Activated CD4-positive, alpha-beta T cell treated with anti-CD3 and anti-CD28 coated beads for 1 hour (primary cell): ENCODE measurements around the gene PFKFB4.

Experiments
- DNase-seq: peaks from one replicate; pipeline ENCODE4 v3.0.0-alpha.2; 2020

The PFKFB4 gene

DNA sequence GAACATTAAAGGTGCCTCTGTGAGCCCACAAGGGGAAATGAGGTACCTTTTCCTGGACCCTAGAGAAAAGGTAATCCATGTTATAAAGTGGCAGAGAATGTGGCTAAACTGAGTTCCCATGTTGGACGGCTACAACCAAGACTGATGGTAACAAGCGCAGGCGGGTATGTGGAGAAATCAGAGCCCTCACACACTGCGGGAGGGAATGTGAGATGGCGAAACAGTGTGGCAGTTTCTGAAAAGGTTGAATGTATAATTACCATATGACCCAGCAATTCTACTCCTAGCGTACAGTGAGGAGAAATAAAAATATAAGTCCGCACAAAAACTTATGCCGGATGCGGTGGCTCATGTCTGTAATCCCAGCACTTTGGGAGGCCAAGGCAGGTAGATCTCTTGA, 28.6 kb downstream of the PFKFB4 start:
- no peak for DNase-seq

DNA sequence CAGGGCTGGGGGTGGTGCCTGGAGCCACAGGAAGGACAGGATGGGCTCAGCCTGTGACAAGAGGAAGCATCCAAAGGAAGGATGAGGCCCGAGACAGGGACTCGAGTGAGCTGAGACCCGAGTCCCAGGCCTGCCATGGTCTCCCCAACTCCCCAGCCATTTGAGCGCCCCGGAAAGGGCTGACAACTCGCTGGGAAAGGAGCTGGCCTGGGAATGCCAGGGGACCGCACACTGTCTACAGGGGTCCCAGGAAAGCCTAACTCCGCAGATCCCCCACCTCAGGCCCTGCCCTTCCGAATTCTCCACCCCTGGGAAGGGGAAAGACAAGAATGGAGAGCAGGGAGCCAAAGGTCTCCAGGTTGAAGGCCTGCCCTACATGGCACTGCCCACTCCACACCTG, 31.6 kb downstream of the PFKFB4 start:
- no peak for DNase-seq

- DNase-seq, result no peak
Measured at GRCh38 chr3:48521635-48522034, 35.0 kb downstream of the PFKFB4 start.

DNA sequence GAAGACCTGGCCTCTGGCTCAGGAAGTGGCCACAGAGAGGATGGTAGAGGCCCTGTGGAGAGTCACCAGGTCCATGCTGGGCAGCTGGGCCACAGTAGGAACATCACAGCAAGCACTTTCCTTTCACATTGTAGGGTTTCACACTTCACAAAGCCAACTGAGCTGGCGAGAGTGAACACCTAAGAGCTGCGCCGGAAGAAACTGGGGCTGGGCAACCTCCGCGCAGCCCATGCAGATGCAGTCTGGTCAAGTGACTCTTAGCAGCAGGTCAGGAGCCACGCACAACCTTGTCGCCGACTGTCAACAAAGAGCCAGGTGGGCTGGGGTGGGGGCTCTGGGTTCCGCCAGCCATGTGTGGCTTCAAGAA, 37.3 kb downstream of the PFKFB4 start:
- no peak for DNase-seq

DNA sequence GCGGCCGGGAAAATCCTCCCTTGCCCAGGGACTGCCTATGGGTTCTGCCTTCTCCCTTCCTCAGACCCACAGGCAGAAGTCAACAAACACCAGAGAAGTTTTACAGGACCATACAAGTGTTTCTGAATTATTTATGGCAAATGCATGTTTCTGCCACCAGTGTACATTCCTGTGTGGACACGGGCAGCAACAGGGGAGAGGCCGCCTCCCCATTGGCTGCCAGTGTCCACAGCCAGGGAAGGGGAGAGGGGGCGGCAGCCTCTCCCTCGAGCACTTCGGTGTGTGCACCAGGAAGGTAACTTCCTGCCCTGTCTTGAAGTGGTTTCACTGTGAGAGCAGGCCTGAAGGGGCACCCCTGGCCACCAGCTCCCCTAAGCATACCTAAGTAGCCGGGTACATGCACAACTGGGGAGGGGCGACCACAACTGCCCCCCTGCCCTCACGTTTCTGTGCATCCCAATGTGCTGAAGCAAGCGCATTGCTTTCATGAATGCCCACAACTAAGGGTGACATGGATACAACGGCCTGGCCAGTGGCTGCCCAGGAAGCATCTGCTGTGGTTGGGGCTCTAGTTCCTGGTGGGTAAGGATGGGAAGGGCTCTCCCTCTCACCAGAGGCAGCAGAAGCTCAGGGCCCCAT, 37.8 kb downstream of the PFKFB4 start:
- DNase-seq, result no peak

DNA sequence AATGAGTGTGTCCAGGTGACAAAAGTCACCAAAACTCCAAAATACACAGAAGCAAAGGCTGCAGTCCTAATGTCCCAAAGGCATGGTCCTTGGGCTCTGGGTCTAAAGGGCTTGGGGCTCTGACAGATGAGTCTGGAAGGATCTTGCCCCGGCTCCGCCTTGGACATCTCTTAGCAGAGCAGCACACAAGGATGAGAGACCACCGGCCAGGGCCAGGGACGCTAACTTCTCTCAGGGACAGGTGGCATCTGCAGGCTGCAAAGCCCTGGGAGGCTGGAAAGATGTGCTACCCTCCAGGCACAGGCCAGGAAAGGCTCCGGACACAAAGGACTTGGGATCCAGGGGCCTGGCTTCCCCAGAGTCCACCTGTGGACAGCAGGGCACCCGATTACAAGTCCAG, 38.5 kb downstream of the PFKFB4 start:
- no peak for DNase-seq

- no peak for DNase-seq
Measured at GRCh38 chr3:48516571-48516970, 40.0 kb downstream of the PFKFB4 start.

- no peak for DNase-seq
Measured at GRCh38 chr3:48514431-48515227, 42.0 kb downstream of the PFKFB4 start.

DNA sequence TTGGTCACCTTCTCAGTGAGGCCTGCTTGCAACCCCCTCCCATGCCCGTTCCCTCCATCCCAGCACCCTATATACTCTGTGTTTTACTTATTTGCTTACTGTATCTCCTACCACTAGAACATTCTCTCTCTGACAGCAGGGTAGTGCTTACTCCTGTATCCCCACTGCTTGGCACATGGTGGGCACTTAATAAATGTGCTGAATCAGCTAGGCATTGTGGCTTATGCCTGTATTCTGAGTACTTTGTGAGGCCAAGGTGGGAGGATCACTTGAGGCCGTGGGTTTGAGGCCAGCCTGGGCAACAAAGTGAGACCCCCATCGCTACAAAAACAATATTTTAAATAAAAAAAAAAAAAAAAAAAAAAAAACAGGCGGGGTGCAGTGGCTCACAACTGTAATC, 45.1 kb downstream of the PFKFB4 start:
- no peak for DNase-seq

- peak; percentile 72 for DNase-seq
Measured at GRCh38 chr3:48507256-48508061, 49.1 kb downstream of the PFKFB4 start.

GRCh38 chr3:48505968-48506504, 50.6 kb downstream of the PFKFB4 start:
- DNase-seq, result no peak

DNA sequence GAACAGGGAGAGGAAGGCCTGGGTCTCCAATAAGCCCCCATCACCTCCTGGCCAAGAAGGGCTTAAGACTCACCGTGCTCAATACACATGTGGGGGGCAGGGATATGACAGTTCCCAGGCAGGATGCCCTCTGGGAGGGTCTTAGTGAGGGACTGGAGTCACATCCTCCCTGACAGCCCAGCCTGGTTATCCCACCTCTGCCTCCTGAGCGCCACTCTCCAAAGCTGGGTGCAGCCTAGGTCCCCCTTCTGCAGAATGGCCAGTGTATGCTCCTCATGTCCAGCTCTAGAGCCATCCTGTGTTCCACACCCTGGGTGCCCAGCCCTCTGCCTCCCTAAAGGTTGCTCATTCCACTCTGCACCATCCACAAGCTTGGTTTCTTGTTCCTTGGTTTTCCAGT, 51.5 kb downstream of the PFKFB4 start:
- DNase-seq, result no peak

GRCh38 chr3:48504051-48504946, 52.3 kb downstream of the PFKFB4 start, which contains the start of gene SHISA5:
Gene SHISA5, minus strand, starts transcription at chr3:48504174. Its CDS starts 80 bp downstream, at chr3:48504094.
- DNase-seq, result peak; percentile 34

DNA sequence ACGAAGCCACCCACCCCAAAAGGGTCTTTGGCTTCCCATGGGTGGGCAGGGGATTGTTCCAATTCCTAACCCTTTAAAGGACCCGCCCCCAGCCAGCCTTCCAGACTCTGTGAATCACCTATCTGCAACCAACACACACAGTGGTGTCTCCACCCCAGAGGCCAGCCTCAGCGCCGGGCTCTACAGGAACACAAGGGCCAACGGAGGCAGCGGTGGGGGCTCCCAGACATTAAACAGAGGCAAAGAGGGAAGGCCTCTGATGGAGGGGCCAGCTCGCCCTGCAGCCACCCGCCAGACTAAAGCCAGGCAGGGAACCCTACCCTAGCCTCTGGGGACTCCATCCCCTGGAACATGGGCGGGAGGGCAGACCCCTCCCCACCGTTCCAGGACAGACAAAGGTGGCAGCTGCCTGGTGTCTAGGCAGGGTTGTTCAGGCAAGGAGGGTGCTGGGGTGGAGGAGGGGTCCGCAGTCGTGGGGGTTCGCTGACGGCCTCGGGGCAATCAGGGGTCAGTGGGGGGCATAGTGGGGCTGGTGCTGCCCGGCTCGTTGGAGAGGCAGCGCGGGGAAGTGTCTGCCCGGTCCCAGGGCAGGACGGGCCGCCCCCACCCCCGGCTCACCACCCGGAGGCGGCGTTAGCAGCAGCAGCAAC, 53.1 kb downstream of the PFKFB4 start:
- DNase-seq, result no peak

- DNase-seq, result no peak
Measured at GRCh38 chr3:48502728-48503168, 53.9 kb downstream of the PFKFB4 start.

GRCh38 chr3:48502121-48502520, 54.5 kb downstream of the PFKFB4 start:
- DNase-seq, result no peak

GRCh38 chr3:48501196-48501595, 55.4 kb downstream of the PFKFB4 start:
- DNase-seq, result no peak

- DNase-seq, result no peak
Measured at GRCh38 chr3:48500656-48501055, 55.9 kb downstream of the PFKFB4 start.

DNA sequence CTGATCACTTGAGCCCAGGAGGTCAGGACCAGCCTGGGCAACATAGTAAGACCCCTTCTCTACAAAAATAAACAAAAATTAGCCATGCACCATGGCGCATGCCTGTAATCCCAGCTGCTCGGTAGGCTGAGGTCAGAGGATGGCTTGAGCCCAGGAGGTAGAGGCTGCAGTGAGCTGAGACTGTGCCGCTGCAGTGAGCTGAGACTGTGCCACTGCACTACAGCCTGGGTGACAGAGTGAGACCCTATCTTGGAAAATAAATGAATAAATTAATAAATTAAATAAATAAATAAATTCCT, 63.5 kb downstream of the PFKFB4 start:
- no peak for DNase-seq

GRCh38 chr3:48492461-48493202, 64.0 kb downstream of the PFKFB4 start:
- no peak for DNase-seq

DNA sequence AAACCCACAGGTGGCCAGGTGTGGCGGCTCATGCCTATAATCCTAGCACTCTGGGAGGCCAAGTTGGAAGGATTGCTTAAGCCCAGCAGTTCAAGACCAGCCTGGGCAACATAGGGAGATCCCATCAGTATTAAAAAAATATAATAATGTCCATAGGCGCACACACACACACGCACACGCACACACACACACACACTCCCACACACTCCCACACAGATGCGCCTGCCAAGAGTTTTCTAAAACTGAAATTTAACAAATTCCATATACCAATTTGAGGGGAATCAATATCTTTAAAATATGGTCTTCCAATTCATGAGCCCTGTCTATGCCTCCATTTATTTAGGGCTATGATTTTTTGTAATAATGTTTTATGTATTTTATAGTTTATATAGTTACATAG, 69.7 kb downstream of the PFKFB4 start:
- no peak for DNase-seq
